Natural killer cell (primary cell): ENCODE results near the gene CMIP. TPM values are rescaled to one million over a fixed set of nuclear protein-coding genes. Genes with fewer than 3 reads are reported as not detected.
A peak's percentile ranks its signal among the peaks of the same experiment; 100 is the strongest.

ENCODE experiments used
- ATAC-seq, 3 donors: fragments of 150-1000 bp in 2 of 3; fragments of 200-7000 bp in 1 of 3; cut with Tn5 transposase; 1 replicate in 1 of 3; 2 replicates in 2 of 3; pipeline ENCODE4 v1.10.0; 2021; ENCODE audit warnings: mild to moderate bottlenecking in 2 of 3, moderate library complexity in 2 of 3
- DNase-seq, 2 donors: peaks; one replicate each; pipeline versions ENCODE4 v3.0.0 to v3.0.0-alpha.2; 2013 to 2021; ENCODE audit warnings: mixed read lengths in 1 of 2
- H3K27ac ChIP-seq: one replicate; pipeline ENCODE4 v1.5.1; 2013; ENCODE audit warnings: mild to moderate bottlenecking, low read length
- H3K27me3 ChIP-seq: one replicate; pipeline ENCODE4 v1.6.1; 2013; ENCODE audit warnings: low read length; ENCODE audit not compliant: control insufficient read depth, insufficient read depth
- H3K36me3 ChIP-seq: one replicate; pipeline ENCODE4 v1.6.1; 2013; ENCODE audit warnings: low read length; ENCODE audit not compliant: control insufficient read depth, insufficient read depth
- H3K4me1 ChIP-seq: one replicate; pipeline ENCODE4 v1.6.1; 2013; ENCODE audit warnings: low read length; ENCODE audit not compliant: control insufficient read depth, insufficient read depth
- H3K4me3 ChIP-seq: one replicate; pipeline ENCODE4 v1.5.1; 2013; ENCODE audit warnings: low read length
- H3K9me3 ChIP-seq: one replicate; pipeline ENCODE4 v1.6.1; 2013; ENCODE audit warnings: low read length; ENCODE audit not compliant: control insufficient read depth, insufficient read depth
- H3K27ac Mint-ChIP-seq, 2 donors: one replicate each; pipeline ENCODE4 v1.8.0; 2022; ENCODE audit warnings: mild to moderate bottlenecking in 2 of 2, mixed read lengths in 2 of 2, moderate library complexity in 1 of 2
- H3K27me3 Mint-ChIP-seq, 2 donors: one replicate each; pipeline ENCODE4 v1.8.0; 2022; ENCODE audit warnings: low read depth in 2 of 2, mixed read lengths in 2 of 2
- H3K36me3 Mint-ChIP-seq: one replicate; pipeline ENCODE4 v1.8.0; 2022; ENCODE audit warnings: mixed read lengths
- H3K4me1 Mint-ChIP-seq, 2 donors: one replicate each; pipeline ENCODE4 v1.8.0; 2022; ENCODE audit warnings: mixed read lengths in 2 of 2
- H3K4me3 Mint-ChIP-seq: one replicate; pipeline ENCODE4 v1.8.0; 2022; ENCODE audit warnings: mild to moderate bottlenecking, moderate library complexity, mixed read lengths
- H3K9me3 Mint-ChIP-seq, 2 donors: one replicate each; pipeline ENCODE4 v1.8.0; 2022; ENCODE audit warnings: mixed read lengths in 2 of 2
- WGBS: methylation state at CpG from one replicate; pipeline ENCODE4 v1.1.7; 2013; ENCODE audit warnings: missing lambda C conversion rate; ENCODE audit not compliant: insufficient coverage; 5-methylcytosine and 5-hydroxymethylcytosine counted together
- intact Hi-C: fragments of 100-400 bp; cut with micrococcal nuclease; formaldehyde crosslinking; loops from one replicate; pipeline ENCODE4 v1.14.2; 2022
- total RNA-seq, 4 donors: library from RNA; stranded (reverse); fragments of 120-200 nt in 1 of 4; gene quantifications; one replicate each; pipeline versions ENCODE4 v1.2.3 to v1.2.4, GENCODE V29; 2013 to 2022
- TF ChIP-seq, protein P1 (sequence below): fragments of 200-600 bp; IDR thresholded peaks from one replicate; pipeline ENCODE4 v1.8.0; 2022; ENCODE audit warnings: antibody characterized with exemption

Gene CMIP
- total RNA-seq, 3 donors from 2014 or later (not counting 1 experiment from before 2014, with no cell fraction given), result 88.2 to 115 (median 91.5) TPM

DNA sequence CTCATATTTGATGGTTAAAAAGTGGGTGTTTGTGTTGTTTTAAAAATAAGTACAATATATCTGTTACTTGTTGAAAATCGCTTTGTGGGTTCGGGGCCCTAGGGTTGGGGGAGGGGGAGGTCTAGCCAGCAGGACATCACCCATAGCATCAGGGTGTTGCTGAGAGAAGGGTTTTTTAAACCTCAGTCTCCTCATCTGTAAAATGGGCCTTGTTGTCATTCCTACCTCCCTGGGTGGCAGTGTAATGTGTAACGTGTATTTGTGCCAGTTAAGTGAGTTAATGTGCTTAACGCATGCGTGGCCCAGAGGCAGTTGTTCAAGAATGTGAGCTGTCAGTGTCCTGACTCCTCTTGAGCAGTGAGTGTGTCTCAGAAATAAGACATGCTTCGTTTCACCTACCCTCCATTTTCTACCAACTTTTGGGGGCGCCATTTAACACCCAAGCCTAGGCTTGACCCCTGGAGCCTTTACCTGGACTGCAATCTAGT, 129.0 kb downstream of the CMIP start:
- intact Hi-C loops, result no loop called here
- Histone ChIP-seq H3K27ac (no peak overlapping the region), H3K36me3 (no peaks in the 10 kb centered on the region), H3K27me3 (no peaks in the 10 kb centered on the region), H3K4me1 (peaks cover 14% of the 10 kb centered on the region), H3K4me3 (no peak overlapping the region), H3K9me3 (no peaks in the 10 kb centered on the region)
- H3K27me3 Mint-ChIP-seq, result no peaks in the 10 kb centered on the region
- H3K9me3 Mint-ChIP-seq, result no peaks in the 10 kb centered on the region
- H3K4me1 Mint-ChIP-seq, result peaks cover 23 to 26% of the 10 kb centered on the region in 2 donors
- no peak for ATAC-seq
- H3K36me3 Mint-ChIP-seq, result no peaks in the 10 kb centered on the region
- no peak for DNase-seq
- 97% methylated on average over 7 of the region's 7 CpGs for WGBS
- TF ChIP-seq, protein P1, sequence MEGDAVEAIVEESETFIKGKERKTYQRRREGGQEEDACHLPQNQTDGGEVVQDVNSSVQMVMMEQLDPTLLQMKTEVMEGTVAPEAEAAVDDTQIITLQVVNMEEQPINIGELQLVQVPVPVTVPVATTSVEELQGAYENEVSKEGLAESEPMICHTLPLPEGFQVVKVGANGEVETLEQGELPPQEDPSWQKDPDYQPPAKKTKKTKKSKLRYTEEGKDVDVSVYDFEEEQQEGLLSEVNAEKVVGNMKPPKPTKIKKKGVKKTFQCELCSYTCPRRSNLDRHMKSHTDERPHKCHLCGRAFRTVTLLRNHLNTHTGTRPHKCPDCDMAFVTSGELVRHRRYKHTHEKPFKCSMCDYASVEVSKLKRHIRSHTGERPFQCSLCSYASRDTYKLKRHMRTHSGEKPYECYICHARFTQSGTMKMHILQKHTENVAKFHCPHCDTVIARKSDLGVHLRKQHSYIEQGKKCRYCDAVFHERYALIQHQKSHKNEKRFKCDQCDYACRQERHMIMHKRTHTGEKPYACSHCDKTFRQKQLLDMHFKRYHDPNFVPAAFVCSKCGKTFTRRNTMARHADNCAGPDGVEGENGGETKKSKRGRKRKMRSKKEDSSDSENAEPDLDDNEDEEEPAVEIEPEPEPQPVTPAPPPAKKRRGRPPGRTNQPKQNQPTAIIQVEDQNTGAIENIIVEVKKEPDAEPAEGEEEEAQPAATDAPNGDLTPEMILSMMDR, result no peak
- H3K27ac Mint-ChIP-seq, result peak overlapping the region in 1 of 2 donors; percentile 25
- H3K4me3 Mint-ChIP-seq, result no peak overlapping the region

DNA sequence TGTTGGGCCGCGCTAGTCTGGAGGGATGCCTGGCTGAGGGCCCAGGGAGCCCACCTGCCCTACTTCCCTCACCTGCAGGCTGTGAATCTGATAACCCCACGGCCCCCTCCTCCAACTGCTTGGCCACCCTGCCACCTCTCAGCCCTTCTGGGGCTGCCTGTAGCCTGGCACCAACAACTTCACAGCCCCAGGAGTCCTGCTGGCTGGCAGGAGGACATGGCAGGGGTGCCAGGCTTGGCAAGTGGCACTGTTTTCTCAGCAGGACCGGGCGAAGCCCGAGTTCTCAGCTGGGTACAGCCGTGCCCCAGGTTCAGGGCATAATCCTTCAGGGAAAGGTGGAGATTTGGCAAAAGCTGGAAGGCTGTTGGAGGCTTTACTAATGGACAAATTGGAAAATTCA, 129.6 kb downstream of the CMIP start:
- Mint-ChIP-seq H3K27ac (no peak overlapping the region), H3K27me3 (no peaks in the 10 kb centered on the region), H3K4me3 (no peak overlapping the region), H3K4me1 (peaks cover 17 to 20% of the 10 kb centered on the region in 2 donors), H3K36me3 (no peaks in the 10 kb centered on the region), H3K9me3 (no peaks in the 10 kb centered on the region)
- Histone ChIP-seq H3K36me3 (no peaks in the 10 kb centered on the region), H3K9me3 (no peaks in the 10 kb centered on the region), H3K27ac (no peak overlapping the region), H3K27me3 (no peaks in the 10 kb centered on the region), H3K4me3 (no peak overlapping the region), H3K4me1 (peaks cover 10% of the 10 kb centered on the region)
- DNase-seq (no peak), ATAC-seq (no peak)
- intact Hi-C loops, result no loop called here
- 94% methylated on average over 7 of the region's 7 CpGs for WGBS
- TF ChIP-seq, protein P1, result no peak

DNA sequence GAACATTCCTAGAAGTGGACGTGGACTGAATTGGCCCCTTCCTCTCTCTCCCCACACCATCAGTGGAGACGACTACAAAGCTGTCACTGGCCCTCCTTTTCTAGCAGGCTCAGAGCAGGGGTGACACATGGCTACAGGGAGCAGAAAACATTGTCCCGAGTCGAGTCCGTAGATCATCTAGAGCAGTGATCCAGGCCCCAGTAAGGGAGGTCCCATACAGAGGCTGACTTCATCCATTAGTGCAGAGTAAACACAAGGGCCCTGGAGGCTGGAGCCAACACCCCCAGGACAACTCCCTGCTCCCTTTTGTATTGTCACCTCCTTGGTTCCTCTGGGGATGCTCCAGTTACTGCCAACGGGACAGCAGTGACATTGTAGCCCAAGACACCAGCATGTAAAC, 130.7 kb downstream of the CMIP start:
- 96% methylated on average over 6 of the region's 6 CpGs for WGBS
- Mint-ChIP-seq H3K4me1 (peaks cover 7 to 12% of the 10 kb centered on the region in 2 donors), H3K27ac (peak overlapping the region in 1 of 2 donors; percentile 12), H3K36me3 (no peaks in the 10 kb centered on the region), H3K4me3 (no peak overlapping the region), H3K9me3 (no peaks in the 10 kb centered on the region), H3K27me3 (no peaks in the 10 kb centered on the region)
- Histone ChIP-seq H3K4me1 (peaks cover 8% of the 10 kb centered on the region), H3K4me3 (no peak overlapping the region), H3K27ac (no peak overlapping the region), H3K9me3 (no peaks in the 10 kb centered on the region), H3K36me3 (no peaks in the 10 kb centered on the region), H3K27me3 (no peaks in the 10 kb centered on the region)
- ATAC-seq (no peak), DNase-seq (no peak)
- intact Hi-C loops, result loop anchor here (5.0 kb wide), 1 partner anchor 42 kb away; no protein-coding TSS in a partner anchor
- TF ChIP-seq, protein P1, result no peak

DNA sequence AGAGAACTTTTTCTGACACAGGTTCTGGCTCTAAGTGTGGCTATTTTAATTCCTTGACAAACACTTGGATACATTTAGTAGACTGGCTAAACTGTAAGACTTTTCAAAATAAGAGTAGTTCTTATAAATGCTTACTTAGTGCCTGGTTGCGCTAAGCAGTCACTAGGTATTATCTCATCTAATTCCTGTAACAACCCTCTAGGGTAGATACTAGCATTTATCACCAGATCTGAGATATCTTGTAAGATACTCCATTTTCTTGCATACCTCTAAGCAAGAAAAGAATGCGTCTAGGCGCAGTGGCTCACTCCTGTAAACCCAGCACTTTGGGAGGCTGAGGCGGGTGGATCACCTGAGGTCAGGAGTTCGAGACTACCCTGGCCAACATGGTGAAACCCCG, 131.2 kb downstream of the CMIP start:
- intact Hi-C loops, result loop anchor here (1.0 to 5.0 kb wide), 2 partner anchors 41 to 52 kb away; no protein-coding TSS in a partner anchor
- TF ChIP-seq, protein P1, result no peak

More for the DNA sequence above, 131.2 kb downstream of the CMIP start:
- no peaks in the 10 kb centered on the region for H3K36me3 ChIP-seq
- H3K4me1 ChIP-seq, result peaks cover 8% of the 10 kb centered on the region
- no peak overlapping the region for H3K27ac Mint-ChIP-seq
- no peaks in the 10 kb centered on the region for H3K9me3 ChIP-seq
- H3K27me3 Mint-ChIP-seq, result no peaks in the 10 kb centered on the region
- H3K27me3 ChIP-seq, result no peaks in the 10 kb centered on the region
- no peak overlapping the region for H3K4me3 Mint-ChIP-seq
- WGBS, result 97% methylated on average over 6 of the region's 6 CpGs
- no peak overlapping the region for H3K27ac ChIP-seq
- peaks cover 9 to 11% of the 10 kb centered on the region in 2 donors for H3K4me1 Mint-ChIP-seq
- H3K36me3 Mint-ChIP-seq, result no peaks in the 10 kb centered on the region
- ATAC-seq (no peak), DNase-seq (no peak)
- no peak overlapping the region for H3K4me3 ChIP-seq
- H3K9me3 Mint-ChIP-seq, result no peaks in the 10 kb centered on the region
